ENCODE measurements around the gene SMIM24. TPM values are rescaled to one million over a fixed set of nuclear protein-coding genes. Genes with fewer than 3 reads are reported as not detected.
"Not testable (repeated sequence)": the region's sequence is repeated elsewhere in the genome, so short reads cannot be mapped to it uniquely, and the experiment has no call there.

Gene SMIM24
- total RNA-seq, 1 experiment from 2014 or later: not detected

GRCh38 chr19:3434630-3435553 lies 45.4 kb downstream of the SMIM24 start:
- no peaks in the 10 kb centered on the region for H3K9me3 ChIP-seq
- H3K27me3 ChIP-seq: no peaks in the 10 kb centered on the region
- DNase-seq: no peak
- H3K4me3 ChIP-seq: no peak overlapping the region
- peaks cover 25% of the 10 kb centered on the region for H3K36me3 ChIP-seq

- no peaks in the 10 kb centered on the region for H3K27me3 ChIP-seq
- H3K36me3 ChIP-seq: peaks cover 28% of the 10 kb centered on the region
- H3K4me3 ChIP-seq: no peak overlapping the region
- no peak for DNase-seq
- H3K9me3 ChIP-seq: no peaks in the 10 kb centered on the region
Measured at GRCh38 chr19:3433805-3434540, 46.4 kb downstream of the SMIM24 start.

DNA sequence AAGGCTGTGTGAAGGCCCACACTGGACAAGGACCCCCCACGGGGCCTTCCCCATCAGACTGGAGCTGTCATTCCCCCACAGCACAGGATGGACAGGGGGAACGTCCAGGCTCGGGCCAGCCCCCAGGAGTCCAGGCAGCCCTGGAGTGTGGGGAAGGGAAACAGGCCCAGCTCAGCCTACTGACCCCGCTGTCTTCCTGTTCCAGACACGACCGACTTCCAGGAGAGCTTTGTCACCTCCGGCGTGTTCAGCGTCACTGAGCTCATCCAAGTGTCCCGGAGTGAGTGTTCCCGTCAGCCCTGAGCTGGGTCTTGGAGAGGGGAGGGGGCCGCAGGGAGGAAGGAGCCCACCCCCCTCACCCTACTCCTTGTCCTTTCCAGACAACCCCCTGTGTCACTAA lies 47.0 kb downstream of the SMIM24 start:
- Histone ChIP-seq H3K27me3 (no peaks in the 10 kb centered on the region), H3K9me3 (no peaks in the 10 kb centered on the region), H3K4me3 (no peak overlapping the region), H3K36me3 (peaks cover 26% of the 10 kb centered on the region)
- DNase-seq: no peak

- DNase-seq: no peak
- Histone ChIP-seq H3K27me3 (no peaks in the 10 kb centered on the region), H3K9me3 (no peaks in the 10 kb centered on the region), H3K36me3 (peaks cover 22% of the 10 kb centered on the region), H3K4me3 (no peak overlapping the region)
Measured at GRCh38 chr19:3431760-3432397, 48.4 kb downstream of the SMIM24 start.

GRCh38 chr19:3430366-3430680 lies 50.0 kb downstream of the SMIM24 start:
- not testable (repeated sequence) for H3K4me3 ChIP-seq, DNase-seq, H3K27me3 ChIP-seq, H3K9me3 ChIP-seq
- H3K36me3 ChIP-seq: peaks cover 22% of the 10 kb centered on the region

- no peaks in the 10 kb centered on the region for H3K27me3 ChIP-seq
- peaks cover 3% of the 10 kb centered on the region for H3K36me3 ChIP-seq
- no peak for DNase-seq
- H3K9me3 ChIP-seq: no peaks in the 10 kb centered on the region
- no peak overlapping the region for H3K4me3 ChIP-seq
Measured at GRCh38 chr19:3426433-3426832, 53.9 kb downstream of the SMIM24 start.

Other genes with a start within 250 kb of the SMIM24 start
- 1.7 and 14.1 TPM in 2 replicates for gene NFIC, start 113.9 kb downstream of the SMIM24 start, total RNA-seq (2014; rRNA removed; shearing (Covaris generic); ENCODE audit: low replicate concordance)
- not detected in 2 replicates for gene SMIM44, start 2.9 kb upstream of the SMIM24 start, total RNA-seq (2014; rRNA removed; shearing (Covaris generic); ENCODE audit: low replicate concordance)
- gene DOHH, start 20.1 kb upstream of the SMIM24 start, total RNA-seq (2014; rRNA removed; shearing (Covaris generic); ENCODE audit: low replicate concordance): 20.8 and 34.5 TPM in 2 replicates
- gene FZR1, start 25.8 kb upstream of the SMIM24 start, total RNA-seq (2014; rRNA removed; shearing (Covaris generic); ENCODE audit: low replicate concordance): 20.8 and 31.1 TPM in 2 replicates
- gene TEKTIP1, start 58.6 kb upstream of the SMIM24 start, total RNA-seq (2014; rRNA removed; shearing (Covaris generic); ENCODE audit: low replicate concordance): not detected in 2 replicates
- 17.6 and 26.4 TPM in 2 replicates for gene MFSD12, start 77.1 kb upstream of the SMIM24 start, total RNA-seq (2014; rRNA removed; shearing (Covaris generic); ENCODE audit: low replicate concordance)
- 42.5 and 43.5 TPM in 2 replicates for gene HMG20B, start 92.4 kb upstream of the SMIM24 start, total RNA-seq (2014; rRNA removed; shearing (Covaris generic); ENCODE audit: low replicate concordance)
- not detected in 2 replicates for gene GIPC3, start 105.0 kb upstream of the SMIM24 start, total RNA-seq (2014; rRNA removed; shearing (Covaris generic); ENCODE audit: low replicate concordance)
- 1.9 and 2.1 TPM in 2 replicates for gene TBXA2R, start 126.3 kb upstream of the SMIM24 start, total RNA-seq (2014; rRNA removed; shearing (Covaris generic); ENCODE audit: low replicate concordance)
- gene CACTIN, start 146.3 kb upstream of the SMIM24 start, total RNA-seq (2014; rRNA removed; shearing (Covaris generic); ENCODE audit: low replicate concordance): 13.1 and 25.3 TPM in 2 replicates
- 2.8 and 5.6 TPM in 2 replicates for gene PIP5K1C, start 219.9 kb upstream of the SMIM24 start, total RNA-seq (2014; rRNA removed; shearing (Covaris generic); ENCODE audit: low replicate concordance)
- gene TJP3, start 227.9 kb upstream of the SMIM24 start, total RNA-seq (2014; rRNA removed; shearing (Covaris generic); ENCODE audit: low replicate concordance): not detected in 2 replicates

Measured in MG63 (cell line).